NCI-H2227 (cell line): ENCODE data around the gene RSPH6A.
"Not testable (repeated sequence)": the region's sequence is repeated elsewhere in the genome, so short reads cannot be mapped to it uniquely, and the experiment has no call there.

ENCODE experiments used
- DNase-seq: peaks from one replicate; lab custom pipeline; 2025; ENCODE audit not compliant: unreplicated experiment; lab: John Stamatoyannopoulos, UW

RSPH6A gene

DNA sequence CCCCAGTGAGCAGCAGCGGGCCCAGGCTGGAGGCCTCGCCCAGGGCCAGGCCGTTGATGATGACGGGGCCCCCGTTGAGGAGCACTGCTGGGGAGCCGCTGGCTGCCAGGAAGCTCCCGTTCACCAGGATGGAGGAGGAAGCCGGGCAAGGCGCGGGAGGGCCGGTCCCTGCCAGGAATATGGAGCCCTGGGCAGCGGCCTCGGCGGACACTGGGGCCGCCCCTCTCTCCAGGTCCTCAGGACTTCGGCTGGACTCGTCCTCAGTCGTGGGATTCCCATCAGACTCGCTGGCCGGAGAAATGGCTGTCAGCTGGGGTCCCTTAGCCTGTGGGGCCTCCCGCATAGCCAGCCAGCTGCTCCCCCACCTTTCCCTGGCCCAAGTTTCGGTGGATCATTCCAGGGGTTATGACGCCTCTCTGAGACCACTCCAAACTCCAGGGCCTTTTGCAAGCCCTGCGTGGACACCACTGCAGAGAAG, 48.2 kb downstream of the RSPH6A start:
- no peak for DNase-seq

DNA sequence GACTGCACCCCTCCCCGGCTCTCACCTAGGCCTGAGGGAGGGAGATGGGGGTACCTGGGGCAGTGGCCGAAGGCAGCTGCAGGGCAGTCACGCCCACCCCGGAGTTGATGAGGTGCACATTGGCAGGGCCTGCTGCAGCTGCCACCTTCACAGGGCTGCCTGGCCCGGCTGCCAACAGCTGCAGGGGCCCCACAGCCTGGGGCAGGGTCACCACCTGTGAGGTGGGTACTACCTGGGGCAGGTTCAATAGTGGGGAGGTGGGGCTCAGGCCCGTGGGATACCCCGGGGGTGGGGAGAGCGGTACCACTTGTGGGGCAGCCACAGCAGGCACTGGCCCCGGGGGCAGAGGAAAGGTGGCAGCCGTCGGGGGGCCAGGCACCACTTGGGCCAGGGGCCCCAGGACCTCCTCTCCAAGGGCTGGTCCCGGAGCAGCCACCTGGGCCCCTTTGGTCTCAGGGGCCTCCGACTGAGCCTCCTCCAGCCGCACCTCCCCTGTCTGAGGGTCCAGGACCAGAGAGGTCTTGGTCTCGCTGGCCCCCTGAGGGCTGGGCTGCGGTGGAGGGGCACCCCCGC, 48.7 kb downstream of the RSPH6A start:
- DNase-seq = no peak

GRCh38 chr19:45765702-45766295, 49.3 kb downstream of the RSPH6A start:
- DNase-seq = no peak

GRCh38 chr19:45764945-45765701, 50.0 kb downstream of the RSPH6A start:
- DNase-seq = no peak

GRCh38 chr19:45764475-45764874, 50.6 kb downstream of the RSPH6A start:
- no peak for DNase-seq

- no peak for DNase-seq
Observed at GRCh38 chr19:45763691-45764294, 51.3 kb downstream of the RSPH6A start.

GRCh38 chr19:45762870-45763631, 52.1 kb downstream of the RSPH6A start:
- no peak for DNase-seq

DNA sequence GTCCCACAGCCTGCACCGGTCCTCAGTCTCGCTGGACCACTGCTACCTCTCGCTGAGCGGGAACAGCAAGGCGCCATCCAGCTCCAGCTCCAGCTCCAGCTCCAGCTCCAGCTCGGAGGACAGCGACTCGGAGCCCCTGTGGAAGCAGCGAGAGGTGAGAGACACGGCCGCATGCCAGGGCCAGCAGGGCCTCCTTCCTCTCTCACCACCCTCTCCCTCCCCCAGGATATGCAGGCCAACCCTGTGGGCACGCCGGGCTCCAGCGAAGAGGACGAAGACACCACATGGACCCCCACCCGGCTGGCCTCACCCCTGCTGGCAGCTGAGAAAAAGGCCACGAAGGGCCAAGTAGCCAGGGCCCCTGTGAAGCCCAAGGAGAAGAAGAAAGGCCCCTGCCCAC, 53.4 kb downstream of the RSPH6A start:
- no peak for DNase-seq

DNA sequence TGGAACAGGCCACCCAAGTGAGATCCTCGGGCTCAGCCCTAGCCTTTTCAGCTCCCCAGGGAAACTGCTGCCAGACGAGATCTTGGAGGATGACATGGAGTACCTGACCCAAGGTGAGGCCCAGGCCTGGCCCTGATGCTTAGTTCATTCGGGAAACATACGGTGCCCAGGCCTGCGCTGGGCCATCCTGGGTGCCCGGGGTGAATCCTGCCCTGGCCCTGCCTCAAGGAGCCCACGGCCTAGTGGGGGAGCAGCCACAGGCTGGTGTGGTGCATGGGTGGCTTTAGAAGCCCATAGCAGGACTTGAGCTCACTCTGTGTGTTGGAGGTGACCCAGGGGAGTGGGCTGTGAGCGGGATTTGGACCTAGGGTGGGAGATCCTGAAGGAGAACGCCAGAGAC, 56.2 kb downstream of the RSPH6A start:
- no peak for DNase-seq

DNA sequence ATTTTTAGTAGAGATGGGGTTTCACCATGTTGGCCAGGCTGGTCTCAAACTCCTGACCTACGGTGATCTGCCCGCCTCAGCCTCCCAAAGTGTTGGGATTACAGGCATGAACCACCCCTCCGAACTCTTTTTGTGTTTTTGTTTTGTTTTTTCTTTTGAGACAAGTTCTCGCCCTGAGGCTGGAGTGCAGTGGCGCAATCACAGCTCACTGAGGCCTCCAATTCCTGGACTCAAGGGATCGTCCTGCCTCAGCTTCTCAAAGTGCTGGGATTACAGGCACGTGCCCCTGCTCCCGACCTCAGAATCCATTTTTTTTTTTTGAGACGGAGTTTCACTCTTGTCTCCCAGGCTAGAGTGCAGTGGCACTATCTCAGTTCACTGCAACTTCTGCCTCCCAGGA, 57.4 kb downstream of the RSPH6A start:
- no peak for DNase-seq

DNA sequence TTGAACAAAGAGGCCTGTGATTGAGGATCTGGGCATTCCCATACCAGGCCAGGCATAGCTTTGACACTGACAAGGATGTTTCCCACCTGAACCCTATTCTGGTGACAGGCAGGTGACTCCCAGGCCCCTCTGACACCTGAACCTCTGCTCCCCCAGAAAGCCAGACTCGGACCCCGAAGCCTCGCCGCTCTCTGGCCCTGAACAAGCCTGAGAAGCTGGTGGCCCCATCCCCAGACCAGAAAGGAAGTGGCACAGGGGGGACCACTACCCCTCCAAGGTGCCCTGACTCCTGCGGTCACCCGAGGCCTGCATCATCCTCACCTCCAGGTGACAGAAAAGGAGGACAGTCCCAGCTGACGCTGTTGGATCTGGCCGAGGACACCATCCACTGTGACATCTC, 60.8 kb downstream of the RSPH6A start:
- no peak for DNase-seq

DNA sequence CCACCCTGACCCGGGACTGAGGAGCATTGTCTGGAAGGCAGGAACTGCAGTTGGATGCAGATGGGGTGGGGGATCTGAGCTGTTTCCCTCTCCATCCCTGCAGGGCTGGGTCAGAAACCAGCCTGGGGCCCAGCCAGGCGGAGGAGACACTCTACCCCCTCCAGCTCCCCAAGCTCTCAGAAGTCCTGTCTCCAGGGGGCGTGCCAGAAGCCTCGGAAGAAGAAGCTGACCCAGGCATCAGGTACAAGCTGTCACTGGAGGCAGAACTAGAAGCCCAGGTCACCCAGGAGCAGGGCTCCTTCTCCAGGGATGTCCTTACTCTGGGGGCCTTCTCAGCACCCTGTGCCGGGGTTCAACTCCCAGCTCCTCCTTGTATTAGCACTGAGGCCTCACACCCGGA, 61.6 kb downstream of the RSPH6A start:
- no peak for DNase-seq

DNA sequence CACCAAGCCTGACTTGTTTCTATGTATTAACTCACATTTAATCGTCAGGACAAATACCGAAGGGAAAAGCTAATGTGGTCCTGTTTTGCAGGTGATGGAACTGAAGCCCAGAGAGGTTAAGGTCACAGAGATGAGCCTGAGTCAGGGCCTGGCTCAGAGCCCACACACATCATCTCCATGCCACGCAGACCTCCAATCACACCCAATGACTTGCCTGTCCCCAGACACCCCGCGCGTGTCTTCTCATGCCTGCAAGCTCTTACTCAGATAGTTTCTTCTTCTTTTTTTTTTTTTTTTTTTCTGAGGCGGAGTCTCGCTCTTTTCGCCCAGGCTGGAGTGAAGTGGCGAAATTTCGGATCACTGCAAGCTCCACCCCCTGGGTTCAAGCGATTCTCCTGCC, 62.5 kb downstream of the RSPH6A start:
- no peak for DNase-seq

DNA sequence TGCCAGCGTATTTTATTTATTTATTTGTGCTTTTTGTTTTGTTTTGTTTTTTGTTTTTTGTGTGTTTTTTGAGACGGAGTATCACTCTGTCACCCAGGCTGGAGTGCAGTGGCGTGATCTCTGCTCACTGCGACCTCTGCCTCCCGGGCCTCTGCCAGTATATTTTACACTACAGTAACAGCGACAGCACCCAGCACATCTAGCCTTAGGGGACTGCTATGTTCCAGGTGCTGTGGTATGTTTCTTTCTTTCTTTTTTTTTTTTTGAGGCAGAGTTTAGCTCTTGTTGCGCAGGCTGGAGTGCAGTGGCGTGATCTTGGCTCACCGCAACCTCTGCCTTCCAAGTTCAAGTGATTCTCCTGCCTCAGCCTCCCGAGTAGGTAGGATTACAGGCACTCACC, 63.6 kb downstream of the RSPH6A start:
- DNase-seq = not testable (repeated sequence)

GRCh38 chr19:45747513-45747912, 67.6 kb downstream of the RSPH6A start:
- DNase-seq = no peak

GRCh38 chr19:45746866-45747265, 68.2 kb downstream of the RSPH6A start:
- DNase-seq = no peak
